ENCODE data around the gene OR51E2.
"Not testable (repeated sequence)": the region's sequence is repeated elsewhere in the genome, so short reads cannot be mapped to it uniquely, and the experiment has no call there.

Gene OR51E2

GRCh38 chr11:4697585-4697984 is at the start of gene OR51E2:
Gene OR51E2, minus strand, starts transcription at chr11:4697853. Its CDS starts 15,142 bp downstream, at chr11:4682711.
- DNase-seq (ENCODE audit: low spot score): no peak

- DNase-seq (ENCODE audit: low spot score): no peak
Measured at GRCh38 chr11:4740735-4741134, 43.1 kb upstream of the OR51E2 start.

GRCh38 chr11:4727171-4727570 is 29.5 kb upstream of the OR51E2 start:
- DNase-seq (ENCODE audit: low spot score): no peak

- DNase-seq (ENCODE audit: low spot score): not testable (repeated sequence)
Measured at GRCh38 chr11:4722616-4723534, 25.2 kb upstream of the OR51E2 start.

GRCh38 chr11:4714300-4714699 is 16.6 kb upstream of the OR51E2 start:
- no peak for DNase-seq (ENCODE audit: low spot score)

- peak; percentile 37 for DNase-seq (ENCODE audit: low spot score)
Measured at GRCh38 chr11:4713241-4713640, 15.6 kb upstream of the OR51E2 start.

- no peak for DNase-seq (ENCODE audit: low spot score)
Measured at GRCh38 chr11:4704790-4705334, 7.2 kb upstream of the OR51E2 start.

- DNase-seq (ENCODE audit: low spot score): peak; percentile 59
Measured at GRCh38 chr11:4704054-4704789, 6.6 kb upstream of the OR51E2 start, which contains the start of gene MMP26. Gene MMP26, plus strand, starts transcription at chr11:4704784.

- DNase-seq (ENCODE audit: low spot score): no peak
Measured at GRCh38 chr11:4700436-4700820, 2.8 kb upstream of the OR51E2 start.

GRCh38 chr11:4699697-4700435 is 2.2 kb upstream of the OR51E2 start:
- no peak for DNase-seq (ENCODE audit: low spot score)

- DNase-seq (ENCODE audit: low spot score): no peak
Measured at GRCh38 chr11:4695442-4695841, 2.2 kb downstream of the OR51E2 start.

GRCh38 chr11:4684631-4685285 is 12.9 kb downstream of the OR51E2 start:
- DNase-seq (ENCODE audit: low spot score): no peak

GRCh38 chr11:4682623-4683419 is 14.8 kb downstream of the OR51E2 start:
- peak; percentile 45 for DNase-seq (ENCODE audit: low spot score)

GRCh38 chr11:4680341-4680740 is 17.3 kb downstream of the OR51E2 start:
- no peak for DNase-seq (ENCODE audit: low spot score)

- no peak for DNase-seq (ENCODE audit: low spot score)
Measured at GRCh38 chr11:4677948-4678347, 19.7 kb downstream of the OR51E2 start.

- DNase-seq (ENCODE audit: low spot score): no peak
Measured at GRCh38 chr11:4673781-4674180, 23.9 kb downstream of the OR51E2 start.

GRCh38 chr11:4672470-4672869 is 25.2 kb downstream of the OR51E2 start:
- DNase-seq (ENCODE audit: low spot score): peak; percentile 41

GRCh38 chr11:4671741-4672140 is 25.9 kb downstream of the OR51E2 start:
- DNase-seq (ENCODE audit: low spot score): no peak

- DNase-seq (ENCODE audit: low spot score): peak; percentile 8
Measured at GRCh38 chr11:4665424-4665823, 32.2 kb downstream of the OR51E2 start.

GRCh38 chr11:4664786-4665185 is 32.9 kb downstream of the OR51E2 start:
- no peak for DNase-seq (ENCODE audit: low spot score)

- DNase-seq (ENCODE audit: low spot score): no peak
Measured at GRCh38 chr11:4664183-4664582, 33.5 kb downstream of the OR51E2 start.

Measured in kidney tubule cell (primary cell).